DMS53 treated with DMSO at 0.1 percent for 48 hours (cell line): ENCODE data around the gene PAQR6.

ENCODE experiments used
- DNase-seq: peaks from one replicate; lab custom pipeline; 2025; ENCODE audit not compliant: unreplicated experiment; lab: John Stamatoyannopoulos, UW

Gene PAQR6

GRCh38 chr1:156266051-156266450, 18.2 kb upstream of the PAQR6 start:
- no peak for DNase-seq

GRCh38 chr1:156263288-156263655, 15.4 kb upstream of the PAQR6 start:
- no peak for DNase-seq

- no peak for DNase-seq
Observed at GRCh38 chr1:156262461-156263287, 14.8 kb upstream of the PAQR6 start.

GRCh38 chr1:156260896-156261295, 13.0 kb upstream of the PAQR6 start:
- DNase-seq: no peak

- DNase-seq: no peak
Observed at GRCh38 chr1:156259805-156260204, 11.9 kb upstream of the PAQR6 start.

GRCh38 chr1:156258859-156259258, 11.0 kb upstream of the PAQR6 start:
- no peak for DNase-seq

GRCh38 chr1:156257711-156258110, 9.9 kb upstream of the PAQR6 start:
- no peak for DNase-seq

GRCh38 chr1:156253634-156254033, 5.8 kb upstream of the PAQR6 start:
- DNase-seq: no peak

- DNase-seq: no peak
Observed at GRCh38 chr1:156251527-156251926, 3.7 kb upstream of the PAQR6 start.

GRCh38 chr1:156249593-156249992, 1.7 kb upstream of the PAQR6 start:
- no peak for DNase-seq

- DNase-seq: no peak
Observed at GRCh38 chr1:156248323-156248683, 447 bp upstream of the PAQR6 start.

GRCh38 chr1:156246781-156247459, 936 bp downstream of the PAQR6 start:
- no peak for DNase-seq

- no peak for DNase-seq
Observed at GRCh38 chr1:156246241-156246780, 1.5 kb downstream of the PAQR6 start.

GRCh38 chr1:156245451-156246232, 2.2 kb downstream of the PAQR6 start:
- peak; percentile 47 for DNase-seq

- DNase-seq: no peak
Observed at GRCh38 chr1:156244712-156245111, 3.1 kb downstream of the PAQR6 start.

GRCh38 chr1:156244126-156244525, 3.7 kb downstream of the PAQR6 start:
- DNase-seq: no peak

GRCh38 chr1:156242738-156243137, 5.1 kb downstream of the PAQR6 start:
- DNase-seq: no peak

- no peak for DNase-seq
Observed at GRCh38 chr1:156241926-156242325, 5.9 kb downstream of the PAQR6 start, which contains the start of gene BGLAP. BGLAP (plus strand) TSS chr1:156242184; CDS start chr1:156242232, 48 bp downstream.

GRCh38 chr1:156241311-156241811, 6.5 kb downstream of the PAQR6 start:
- no peak for DNase-seq

- no peak for DNase-seq
Observed at GRCh38 chr1:156238248-156238647, 9.6 kb downstream of the PAQR6 start.

GRCh38 chr1:156236164-156236563, 11.7 kb downstream of the PAQR6 start:
- no peak for DNase-seq
